IPS DF 19.7 (cell line): Measurements from ENCODE around the gene C16orf78.
A peak's percentile ranks its signal among the peaks of the same experiment; 100 is the strongest.

Experiments
- DNase-seq: peaks from one replicate; pipeline ENCODE4 v3.0.0-alpha.2; 2013; ENCODE audit warnings: low read depth, low spot score

The C16orf78 gene

GRCh38 chr16:49428808-49429207 is 55.2 kb downstream of the C16orf78 start:
- no peak for DNase-seq

GRCh38 chr16:49431040-49431439 is 57.4 kb downstream of the C16orf78 start:
- DNase-seq, result no peak

GRCh38 chr16:49431591-49432290 is 58.1 kb downstream of the C16orf78 start:
- DNase-seq, result no peak

- DNase-seq, result no peak
Measured at GRCh38 chr16:49434733-49435132, 61.1 kb downstream of the C16orf78 start.

GRCh38 chr16:49436181-49436580 is 62.6 kb downstream of the C16orf78 start:
- no peak for DNase-seq

GRCh38 chr16:49437344-49437743 is 63.7 kb downstream of the C16orf78 start:
- DNase-seq, result no peak

- no peak for DNase-seq
Measured at GRCh38 chr16:49439050-49439449, 65.4 kb downstream of the C16orf78 start.

- no peak for DNase-seq
Measured at GRCh38 chr16:49439676-49440075, 66.1 kb downstream of the C16orf78 start.

- no peak for DNase-seq
Measured at GRCh38 chr16:49440156-49441065, 66.8 kb downstream of the C16orf78 start.

GRCh38 chr16:49441366-49441780 is 67.8 kb downstream of the C16orf78 start:
- DNase-seq, result peak; percentile 40

- no peak for DNase-seq
Measured at GRCh38 chr16:49442805-49443204, 69.2 kb downstream of the C16orf78 start.

- no peak for DNase-seq
Measured at GRCh38 chr16:49443576-49443975, 70.0 kb downstream of the C16orf78 start.

GRCh38 chr16:49446805-49447204 is 73.2 kb downstream of the C16orf78 start:
- DNase-seq, result no peak
